Measurements from ENCODE around the gene TCTN1.

Gene TCTN1

GRCh38 chr12:110606253-110606611 is 7.7 kb upstream of the TCTN1 start:
- no peak for TF ChIP-seq CTCF (conservative IDR thresholded peaks at IDR 0.05; ENCODE audit: low read depth, low read length)
- H3K4me3 ChIP-seq (ENCODE audit: low read length), result no peak overlapping the region
- DNase-seq (ENCODE audit: low read depth), result no peak

- DNase-seq (ENCODE audit: low read depth), result no peak
- TF ChIP-seq CTCF (conservative IDR thresholded peaks at IDR 0.05; ENCODE audit: low read depth, low read length), result no peak
- H3K4me3 ChIP-seq (ENCODE audit: low read length), result peak overlapping the region; percentile 73
Measured at GRCh38 chr12:110613071-110613770, 708 bp upstream of the TCTN1 start.

- TF ChIP-seq CTCF (conservative IDR thresholded peaks at IDR 0.05; ENCODE audit: low read depth, low read length), result no peak
- no peak for DNase-seq (ENCODE audit: low read depth)
- H3K4me3 ChIP-seq (ENCODE audit: low read length), result no peak overlapping the region
Measured at GRCh38 chr12:110615171-110615570, 1.2 kb downstream of the TCTN1 start.

- H3K4me3 ChIP-seq (ENCODE audit: low read length), result no peak overlapping the region
- DNase-seq (ENCODE audit: low read depth), result no peak
- TF ChIP-seq CTCF (conservative IDR thresholded peaks at IDR 0.05; ENCODE audit: low read depth, low read length), result no peak
Measured at GRCh38 chr12:110616471-110617115, 2.7 kb downstream of the TCTN1 start.

- no peak overlapping the region for H3K4me3 ChIP-seq (ENCODE audit: low read length)
- no peak for DNase-seq (ENCODE audit: low read depth)
- TF ChIP-seq CTCF (conservative IDR thresholded peaks at IDR 0.05; ENCODE audit: low read depth, low read length), result no peak
Measured at GRCh38 chr12:110619534-110619953, 5.6 kb downstream of the TCTN1 start.

- TF ChIP-seq CTCF (conservative IDR thresholded peaks at IDR 0.05; ENCODE audit: low read depth, low read length), result no peak
- no peak for DNase-seq (ENCODE audit: low read depth)
- no peak overlapping the region for H3K4me3 ChIP-seq (ENCODE audit: low read length)
Measured at GRCh38 chr12:110622582-110622981, 8.7 kb downstream of the TCTN1 start.

Data from retinal pigment epithelial cell (primary cell).